ENCODE data around the gene SYTL2.

GRCh38 chr11:85768473-85769146, 42.3 kb downstream of the SYTL2 start:
- TF ChIP-seq CTCF (IDR thresholded peaks at IDR 0.05) (no peak), POLR2AphosphoS5 (IDR thresholded peaks at IDR 0.05) (no peak), POLR2A (IDR thresholded peaks at IDR 0.05) (no peak)
